NT2/D1 (cell line): Measurements from ENCODE around the gene NUP153.

Experiments used
- SUZ12 ChIP-seq: IDR thresholded peaks from 2 replicates; pipeline ENCODE4 v1.6.1; 2011; ENCODE audit not compliant: insufficient read length, insufficient read depth; ENCODE audit errors: extremely low read depth
- ZNF274 ChIP-seq: IDR thresholded peaks from 2 replicates; pipeline ENCODE4 v1.6.1; 2011; ENCODE audit warnings: mild to moderate bottlenecking, low read depth, low read length

GRCh38 chr6:17632934-17633333 lies 73.8 kb downstream of the NUP153 start:
- TF ChIP-seq ZNF274 (no peak), SUZ12 (no peak)
